Stimulated activated CD4-positive, alpha-beta T cell treated with anti-CD3 and anti-CD28 coated beads, Interleukin-1b, Interleukin-23, amount 100 ng/mL, for 1 hour (primary cell): ENCODE measurements around the gene ST8SIA6.
A peak's percentile ranks its signal among the peaks of the same experiment; 100 is the strongest.
"Not testable (repeated sequence)": the region's sequence is repeated elsewhere in the genome, so short reads cannot be mapped to it uniquely, and the experiment has no call there.

Experiments used
- DNase-seq, 2 donors: peaks; one replicate each; pipeline ENCODE4 v3.0.0-alpha.2; 2020; ENCODE audit warnings: low read depth in 2 of 2

ST8SIA6 gene

GRCh38 chr10:17457083-17457482 is 2.7 kb upstream of the ST8SIA6 start:
- DNase-seq, result no peak

DNA sequence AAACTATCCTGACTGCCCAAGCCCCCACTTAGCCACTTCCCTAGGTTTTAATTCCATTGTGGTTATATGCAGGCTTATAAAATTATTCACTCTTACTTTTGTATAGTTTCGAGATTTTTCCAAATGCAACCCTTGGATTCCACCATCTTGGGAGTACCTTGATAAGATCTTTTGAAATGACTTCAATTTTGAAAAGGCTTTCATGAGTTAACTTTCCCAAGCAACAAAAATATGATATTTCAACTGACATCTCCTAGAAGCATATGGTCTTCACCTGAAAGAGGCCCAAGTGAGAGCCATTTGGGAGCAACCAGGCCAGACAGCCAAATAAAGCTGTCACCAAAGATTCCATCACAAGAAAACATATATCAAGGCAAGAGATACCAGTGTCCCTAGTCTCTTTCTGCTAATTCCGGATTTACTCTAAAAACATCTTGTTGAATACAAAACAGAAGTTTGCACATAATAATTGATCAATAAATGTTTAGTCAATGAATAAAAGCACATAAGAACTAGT is 1.7 kb upstream of the ST8SIA6 start:
- DNase-seq, result no peak

DNA sequence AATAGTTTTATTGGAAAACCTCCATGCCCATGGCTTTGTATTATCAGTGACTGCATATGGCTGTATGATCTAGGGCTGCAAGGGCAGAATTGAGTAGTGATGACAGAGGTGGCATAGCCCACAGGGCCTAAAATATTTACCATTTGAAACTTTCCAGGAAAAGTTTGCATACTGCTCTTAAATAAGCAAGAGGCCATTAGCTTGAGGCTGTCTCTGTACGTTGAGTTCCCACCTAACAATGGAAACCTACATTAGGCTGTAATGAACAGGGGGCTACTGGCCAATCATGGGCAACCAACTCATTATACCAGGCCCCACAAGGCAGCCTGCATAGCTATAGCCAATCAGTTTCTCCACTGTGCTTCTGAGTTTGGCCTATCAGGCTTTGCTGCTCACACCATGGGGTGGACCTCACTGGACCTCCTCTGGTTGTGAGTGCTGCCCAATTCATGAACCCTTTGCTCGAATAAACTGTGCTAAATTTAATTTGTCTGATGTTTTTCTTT is 673 bp upstream of the ST8SIA6 start:
- DNase-seq, result no peak

GRCh38 chr10:17453373-17454091 is 863 bp downstream of the ST8SIA6 start:
- DNase-seq, result no peak

DNA sequence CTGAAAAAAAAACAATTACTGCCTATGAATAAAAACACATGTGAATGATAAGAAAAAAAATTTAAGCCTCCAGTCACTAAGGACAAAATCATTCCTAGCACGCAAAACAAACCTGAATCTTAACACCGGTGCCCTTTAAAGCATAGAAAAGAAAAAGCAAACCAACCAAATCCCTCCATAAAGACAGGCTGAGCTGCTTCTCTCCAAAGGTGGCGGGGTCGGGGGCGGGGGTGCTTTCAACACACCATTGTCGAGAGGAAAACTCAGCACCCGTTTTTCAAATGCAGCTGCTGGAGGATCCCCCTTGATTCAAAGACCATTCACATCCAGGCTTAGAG is 1.4 kb downstream of the ST8SIA6 start:
- no peak for DNase-seq

GRCh38 chr10:17452060-17452841 is 2.1 kb downstream of the ST8SIA6 start:
- no peak for DNase-seq

- no peak for DNase-seq
Measured at GRCh38 chr10:17450024-17450423, 4.4 kb downstream of the ST8SIA6 start.

- DNase-seq, result no peak
Measured at GRCh38 chr10:17445400-17445998, 8.9 kb downstream of the ST8SIA6 start.

- DNase-seq, result no peak
Measured at GRCh38 chr10:17444388-17444714, 10.0 kb downstream of the ST8SIA6 start.

GRCh38 chr10:17443707-17444387 is 10.5 kb downstream of the ST8SIA6 start:
- DNase-seq, result no peak

- DNase-seq, result no peak
Measured at GRCh38 chr10:17438583-17438982, 15.8 kb downstream of the ST8SIA6 start.

- DNase-seq, result not testable (repeated sequence)
Measured at GRCh38 chr10:17436578-17436977, 17.8 kb downstream of the ST8SIA6 start.

DNA sequence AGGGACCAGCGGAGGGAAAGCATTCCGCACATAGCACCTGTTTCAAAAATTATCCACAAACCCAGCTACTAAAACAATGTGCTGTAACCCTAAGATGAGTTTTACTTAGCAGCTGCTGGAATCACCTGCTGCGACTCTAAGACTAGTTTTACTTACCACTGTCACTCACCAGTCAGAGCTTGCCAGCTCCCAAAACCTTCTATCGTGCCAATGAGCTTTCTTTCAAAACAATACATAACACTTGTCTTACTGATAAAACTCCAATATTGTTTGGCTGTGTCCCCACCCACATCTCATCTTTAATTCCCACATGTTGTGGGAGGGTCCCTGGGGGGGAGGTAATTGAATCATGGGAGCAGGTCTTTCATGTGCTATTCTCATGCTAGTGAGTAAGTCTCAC is 18.4 kb downstream of the ST8SIA6 start:
- DNase-seq, result no peak

- no peak for DNase-seq
Measured at GRCh38 chr10:17435187-17435586, 19.2 kb downstream of the ST8SIA6 start.

DNA sequence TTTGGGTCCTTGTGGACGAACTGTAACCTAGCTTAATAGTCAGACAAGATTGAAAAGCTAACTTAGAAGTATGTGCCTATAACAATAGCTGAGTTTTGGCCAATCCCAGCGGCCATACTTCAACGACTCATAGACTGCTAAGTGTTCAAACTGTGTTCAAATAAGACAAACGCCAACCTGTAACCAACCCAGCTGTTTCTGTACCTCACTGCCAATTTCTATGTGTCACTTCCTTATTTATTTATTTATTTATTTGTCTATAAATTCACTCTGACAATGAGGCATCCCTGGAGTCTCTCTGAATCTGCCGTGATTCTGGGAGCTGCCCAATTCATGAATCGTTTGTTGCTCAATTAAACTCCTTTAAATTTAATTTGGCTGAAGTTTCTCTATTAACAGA is 21.7 kb downstream of the ST8SIA6 start:
- no peak for DNase-seq

DNA sequence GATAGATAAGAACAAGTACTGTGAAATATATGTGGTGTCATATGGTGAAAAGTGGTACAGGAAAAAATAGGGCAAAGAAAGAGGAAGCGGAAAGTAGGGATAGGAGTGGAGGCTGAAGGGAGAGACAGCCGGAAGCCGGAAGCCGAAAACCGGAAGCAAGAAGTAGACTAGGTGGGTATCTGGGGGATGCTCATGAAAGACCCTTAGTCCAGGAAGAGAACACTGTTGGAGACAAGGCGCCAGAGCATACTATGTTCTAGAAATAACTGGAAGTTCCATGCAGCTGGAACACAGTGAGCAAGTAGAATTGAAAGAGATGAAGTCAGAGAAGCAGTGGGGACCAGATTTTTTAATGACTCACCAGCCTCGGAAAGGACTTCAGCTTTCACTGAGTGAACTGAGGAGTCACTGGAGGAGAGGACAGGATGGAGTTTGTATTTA is 22.5 kb downstream of the ST8SIA6 start:
- DNase-seq, result no peak

- peak in 1 of 2 donors; percentile 49 for DNase-seq
Measured at GRCh38 chr10:17430647-17431355, 23.6 kb downstream of the ST8SIA6 start.

DNA sequence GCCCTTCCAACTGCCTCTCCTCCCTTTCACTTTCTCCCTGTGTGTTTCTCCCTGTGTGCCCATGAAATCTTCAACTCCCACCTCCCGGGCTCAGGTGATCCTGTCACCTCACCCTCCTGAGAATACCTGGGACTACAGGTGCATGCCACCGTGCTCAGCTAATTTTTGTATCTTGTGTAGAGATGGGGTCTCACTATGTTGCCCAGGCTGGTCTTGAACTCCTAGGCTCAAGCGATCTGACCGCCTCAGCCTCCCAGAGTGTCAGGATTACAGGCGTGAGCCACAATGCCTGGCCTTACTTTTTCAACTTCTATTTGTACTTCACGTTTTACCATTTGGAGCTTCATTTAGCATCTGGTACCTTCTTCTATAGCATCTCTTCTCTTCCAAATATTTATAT is 24.9 kb downstream of the ST8SIA6 start:
- no peak for DNase-seq

GRCh38 chr10:17428351-17429097 is 25.9 kb downstream of the ST8SIA6 start:
- no peak for DNase-seq

GRCh38 chr10:17427666-17428350 is 26.6 kb downstream of the ST8SIA6 start:
- no peak for DNase-seq
